ENCODE measurements around the gene TWIST2. TPM values are rescaled to one million over a fixed set of nuclear protein-coding genes. Genes with fewer than 3 reads are reported as not detected.

The TWIST2 gene
- total RNA-seq, 2 donors from 2014 or later = 41.4 to 62.1 TPM

- no peak for ATAC-seq (ENCODE audit: insufficient number of reproducible peaks, low FRiP score, low read depth)
- no peaks in the 10 kb centered on the region for H3K9me3 ChIP-seq
- no peak overlapping the region for H3K27ac ChIP-seq
- no peak for TF ChIP-seq CTCF (IDR thresholded peaks at IDR 0.05)
- no peaks in the 10 kb centered on the region for H3K36me3 ChIP-seq
- DNase-seq (ENCODE audit: low spot score) = no peak
- H3K4me1 ChIP-seq (ENCODE audit: control insufficient read depth in 1 of 2, low read depth in 2 of 2) = no peaks in the 10 kb centered on the region
- no peak overlapping the region for H3K4me3 ChIP-seq
- no peaks in the 10 kb centered on the region for H3K27me3 ChIP-seq (replicated peaks; ENCODE audit: insufficient read depth)
Measured at GRCh38 chr2:238955648-238956531, 108.0 kb downstream of the TWIST2 start.

- DNase-seq (ENCODE audit: low spot score) (no peak), ATAC-seq (ENCODE audit: insufficient number of reproducible peaks, low FRiP score, low read depth) (no peak)
- Histone ChIP-seq H3K4me3 (no peak overlapping the region), H3K4me1 (ENCODE audit: control insufficient read depth in 1 of 2, low read depth in 2 of 2) (no peaks in the 10 kb centered on the region), H3K9me3 (no peaks in the 10 kb centered on the region), H3K27me3 (replicated peaks; ENCODE audit: insufficient read depth) (no peaks in the 10 kb centered on the region), H3K36me3 (no peaks in the 10 kb centered on the region), H3K27ac (no peak overlapping the region)
- TF ChIP-seq CTCF (IDR thresholded peaks at IDR 0.05) = no peak
Measured at GRCh38 chr2:238956676-238957075, 108.8 kb downstream of the TWIST2 start.

Data from thoracic aorta (tissue), 2 donors.